Neural crest cell (in vitro differentiated cells): ENCODE data around the gene LRRTM2. TPM values are rescaled to one million over a fixed set of nuclear protein-coding genes. Genes with fewer than 3 reads are reported as not detected.
A peak's percentile ranks its signal among the peaks of the same experiment; 100 is the strongest.
"Not testable (repeated sequence)": the region's sequence is repeated elsewhere in the genome, so short reads cannot be mapped to it uniquely, and the experiment has no call there.

Source experiments
- DNase-seq: peaks from one replicate; pipeline ENCODE4 v3.0.0; 2021; ENCODE audit warnings: low read depth, mixed read lengths, low spot score
- H3K27ac Mint-ChIP-seq: one replicate; pipeline ENCODE4 v1.8.0; 2021; ENCODE audit warnings: mild to moderate bottlenecking, mixed read lengths; ENCODE audit not compliant: unreplicated experiment
- H3K27me3 Mint-ChIP-seq: 2 replicates; pipeline ENCODE4 v1.8.0; 2021; ENCODE audit warnings: low read depth, mild to moderate bottlenecking, mixed read lengths
- H3K36me3 Mint-ChIP-seq: 2 replicates; pipeline ENCODE4 v1.8.0; 2021; ENCODE audit warnings: low read depth, mild to moderate bottlenecking, mixed read lengths
- H3K4me1 Mint-ChIP-seq: 2 replicates; pipeline ENCODE4 v1.8.0; 2021; ENCODE audit warnings: mixed read lengths
- H3K4me3 Mint-ChIP-seq: one replicate; pipeline ENCODE4 v1.8.0; 2021; ENCODE audit warnings: mild to moderate bottlenecking, mixed read lengths
- H3K9me3 Mint-ChIP-seq: 2 replicates; pipeline ENCODE4 v1.8.0; 2021; ENCODE audit warnings: mixed read lengths
- long read RNA-seq: library from polyadenylated mRNA; unstranded; transcript quantifications from one replicate; pipeline ENCODE4 v2.0.0, GENCODE V29; 2020
- total RNA-seq: library from RNA; stranded (reverse); gene quantifications from 2 replicates; pipeline ENCODE4 v1.2.1, GENCODE V29; 2021
- TF ChIP-seq, protein P1 (sequence below): fragments of 200-600 bp; sonication (generic); conservative IDR thresholded peaks from 2 replicates; pipeline ENCODE4 v1.5.0; 2021; ENCODE audit warnings: antibody characterized with exemption, mild to moderate bottlenecking

Gene LRRTM2, protein sequence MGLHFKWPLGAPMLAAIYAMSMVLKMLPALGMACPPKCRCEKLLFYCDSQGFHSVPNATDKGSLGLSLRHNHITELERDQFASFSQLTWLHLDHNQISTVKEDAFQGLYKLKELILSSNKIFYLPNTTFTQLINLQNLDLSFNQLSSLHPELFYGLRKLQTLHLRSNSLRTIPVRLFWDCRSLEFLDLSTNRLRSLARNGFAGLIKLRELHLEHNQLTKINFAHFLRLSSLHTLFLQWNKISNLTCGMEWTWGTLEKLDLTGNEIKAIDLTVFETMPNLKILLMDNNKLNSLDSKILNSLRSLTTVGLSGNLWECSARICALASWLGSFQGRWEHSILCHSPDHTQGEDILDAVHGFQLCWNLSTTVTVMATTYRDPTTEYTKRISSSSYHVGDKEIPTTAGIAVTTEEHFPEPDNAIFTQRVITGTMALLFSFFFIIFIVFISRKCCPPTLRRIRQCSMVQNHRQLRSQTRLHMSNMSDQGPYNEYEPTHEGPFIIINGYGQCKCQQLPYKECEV
- 0.84 and 1.3 TPM in 2 replicates for total RNA-seq
- long read RNA-seq, full-length matches to known transcripts = 1 of 1 reads
- long read RNA-seq, partial matches to known transcripts = 0 of 1 reads
- long read RNA-seq, other reads (novel, unspliced or antisense) = 0 of 1 reads

DNA sequence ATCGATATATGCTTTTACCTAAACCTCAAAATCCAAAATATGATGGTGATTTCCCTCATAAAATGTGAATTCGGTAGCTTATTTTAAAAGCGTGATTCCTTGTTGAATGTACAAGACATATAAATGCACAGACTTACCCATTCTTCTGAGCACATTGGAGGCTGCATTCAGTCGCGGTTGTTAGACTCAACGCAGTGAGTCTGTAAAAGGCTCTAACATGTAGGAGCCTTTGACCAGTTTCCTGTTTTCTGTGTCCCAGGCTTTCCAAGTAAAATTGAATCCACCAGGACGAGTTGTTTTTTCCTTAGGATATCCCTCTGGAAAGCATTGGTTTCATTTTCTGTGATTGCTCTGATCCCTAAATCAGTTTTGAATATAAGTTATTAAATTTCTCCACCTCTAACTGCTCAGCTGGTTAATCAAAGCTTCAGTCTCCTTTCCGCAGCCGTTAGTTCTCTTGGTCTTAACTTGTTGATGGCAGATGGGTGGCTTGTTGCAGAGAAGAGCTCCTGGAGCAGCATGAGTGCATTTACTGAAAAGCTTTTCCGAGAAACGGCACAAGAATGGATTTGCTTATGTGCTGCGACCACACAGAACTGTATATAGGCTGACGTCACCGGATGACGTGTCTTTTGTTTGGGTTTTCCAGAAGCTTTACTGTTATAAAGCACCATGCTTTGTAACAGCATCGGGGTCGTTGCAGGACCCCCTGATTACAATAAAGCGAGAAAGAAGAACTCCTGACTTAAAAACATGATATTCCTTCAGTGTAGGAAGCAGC, at the start of gene LRRTM2:
TSS of gene LRRTM2 (minus strand) at position 565 of the 781 bp plus-strand sequence. CDS start at position 141, 424 bp downstream.
- TF ChIP-seq, protein P1, sequence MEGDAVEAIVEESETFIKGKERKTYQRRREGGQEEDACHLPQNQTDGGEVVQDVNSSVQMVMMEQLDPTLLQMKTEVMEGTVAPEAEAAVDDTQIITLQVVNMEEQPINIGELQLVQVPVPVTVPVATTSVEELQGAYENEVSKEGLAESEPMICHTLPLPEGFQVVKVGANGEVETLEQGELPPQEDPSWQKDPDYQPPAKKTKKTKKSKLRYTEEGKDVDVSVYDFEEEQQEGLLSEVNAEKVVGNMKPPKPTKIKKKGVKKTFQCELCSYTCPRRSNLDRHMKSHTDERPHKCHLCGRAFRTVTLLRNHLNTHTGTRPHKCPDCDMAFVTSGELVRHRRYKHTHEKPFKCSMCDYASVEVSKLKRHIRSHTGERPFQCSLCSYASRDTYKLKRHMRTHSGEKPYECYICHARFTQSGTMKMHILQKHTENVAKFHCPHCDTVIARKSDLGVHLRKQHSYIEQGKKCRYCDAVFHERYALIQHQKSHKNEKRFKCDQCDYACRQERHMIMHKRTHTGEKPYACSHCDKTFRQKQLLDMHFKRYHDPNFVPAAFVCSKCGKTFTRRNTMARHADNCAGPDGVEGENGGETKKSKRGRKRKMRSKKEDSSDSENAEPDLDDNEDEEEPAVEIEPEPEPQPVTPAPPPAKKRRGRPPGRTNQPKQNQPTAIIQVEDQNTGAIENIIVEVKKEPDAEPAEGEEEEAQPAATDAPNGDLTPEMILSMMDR = no peak
- peak within 1 kb of the TSS; percentile 81 for H3K4me3 Mint-ChIP-seq
- H3K9me3 Mint-ChIP-seq = no peaks in the 10 kb centered on the region
- no peaks in the 10 kb centered on the region for H3K27me3 Mint-ChIP-seq
- peaks cover 66% of the 10 kb centered on the region for H3K4me1 Mint-ChIP-seq
- DNase-seq = peak; percentile 28
- no peaks in the 10 kb centered on the region for H3K36me3 Mint-ChIP-seq
- H3K27ac Mint-ChIP-seq = peak within 1 kb of the TSS; percentile 92

DNA sequence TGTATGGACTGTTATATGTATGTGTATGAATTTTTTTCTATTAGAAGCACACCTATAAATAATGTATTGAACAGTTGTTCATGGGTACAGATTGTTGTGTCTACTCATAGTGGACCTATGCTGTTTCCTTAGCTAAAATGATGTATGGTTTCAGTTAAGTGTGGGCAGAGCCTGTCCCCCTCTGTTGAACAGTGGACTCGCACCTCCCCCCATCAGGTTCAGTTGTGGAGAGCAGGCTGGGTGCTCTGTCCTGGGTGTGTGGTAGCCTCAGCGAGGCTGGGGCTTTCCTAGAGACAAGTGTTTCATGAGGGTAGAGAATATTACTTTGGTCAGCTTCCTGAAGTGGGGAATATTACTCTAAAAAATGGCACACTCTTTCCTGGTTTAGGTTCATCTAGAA, 47.4 kb upstream of the LRRTM2 start:
- H3K36me3 Mint-ChIP-seq = peaks cover 23% of the 10 kb centered on the region
- no peak for DNase-seq
- no peak overlapping the region for H3K27ac Mint-ChIP-seq
- peaks cover 5% of the 10 kb centered on the region for H3K4me1 Mint-ChIP-seq
- H3K4me3 Mint-ChIP-seq = no peak overlapping the region
- H3K9me3 Mint-ChIP-seq = no peaks in the 10 kb centered on the region
- TF ChIP-seq, protein P1 = no peak
- H3K27me3 Mint-ChIP-seq = no peaks in the 10 kb centered on the region

DNA sequence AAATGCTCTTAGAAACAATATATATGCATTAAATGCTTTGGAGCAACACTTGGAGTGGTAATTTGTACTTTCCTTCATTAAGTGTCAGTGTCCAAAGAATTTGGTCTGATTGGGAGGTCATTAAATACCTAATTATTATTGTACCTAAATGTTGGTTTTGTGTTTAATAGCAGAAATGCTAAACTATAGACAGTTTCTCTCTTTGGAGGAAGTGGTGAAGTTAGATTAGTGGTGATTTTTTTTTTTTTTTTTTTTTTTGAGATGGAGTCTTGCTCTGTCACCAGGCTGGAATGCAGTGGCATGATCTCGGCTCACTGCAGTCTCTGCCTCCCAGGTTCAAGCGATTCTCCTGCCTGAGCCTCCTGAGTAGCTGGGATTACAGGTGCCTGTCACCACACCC, 46.2 kb upstream of the LRRTM2 start:
- H3K4me3 Mint-ChIP-seq, H3K9me3 Mint-ChIP-seq, H3K27me3 Mint-ChIP-seq, H3K27ac Mint-ChIP-seq, H3K4me1 Mint-ChIP-seq, DNase-seq: not testable (repeated sequence)
- H3K36me3 Mint-ChIP-seq = peaks cover 12% of the 10 kb centered on the region

DNA sequence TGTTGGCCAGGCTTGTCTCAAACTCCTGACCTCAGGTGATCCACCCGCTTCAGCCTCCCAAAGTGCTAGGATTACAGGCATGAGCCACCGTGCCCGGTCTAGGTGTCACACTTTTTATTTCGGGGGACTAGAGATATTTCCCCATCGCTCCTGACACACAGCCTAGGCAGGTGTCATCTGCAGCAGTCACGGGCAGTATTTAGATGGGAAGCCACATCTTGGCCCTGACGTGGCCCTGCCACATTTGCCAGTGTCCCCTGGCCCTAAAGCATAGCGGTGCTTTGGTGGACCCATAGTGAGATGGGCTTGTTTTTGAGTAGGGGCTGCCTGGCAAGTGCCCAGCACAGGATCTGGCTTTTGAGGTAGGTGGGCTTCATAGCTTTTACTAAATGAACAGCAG, 45.0 kb upstream of the LRRTM2 start:
- TF ChIP-seq, protein P1 = no peak
- Mint-ChIP-seq H3K4me3 (no peak overlapping the region), H3K27ac (no peak overlapping the region), H3K27me3 (no peaks in the 10 kb centered on the region), H3K36me3 (peaks cover 3% of the 10 kb centered on the region), H3K4me1 (no peaks in the 10 kb centered on the region), H3K9me3 (no peaks in the 10 kb centered on the region)
- no peak for DNase-seq

DNA sequence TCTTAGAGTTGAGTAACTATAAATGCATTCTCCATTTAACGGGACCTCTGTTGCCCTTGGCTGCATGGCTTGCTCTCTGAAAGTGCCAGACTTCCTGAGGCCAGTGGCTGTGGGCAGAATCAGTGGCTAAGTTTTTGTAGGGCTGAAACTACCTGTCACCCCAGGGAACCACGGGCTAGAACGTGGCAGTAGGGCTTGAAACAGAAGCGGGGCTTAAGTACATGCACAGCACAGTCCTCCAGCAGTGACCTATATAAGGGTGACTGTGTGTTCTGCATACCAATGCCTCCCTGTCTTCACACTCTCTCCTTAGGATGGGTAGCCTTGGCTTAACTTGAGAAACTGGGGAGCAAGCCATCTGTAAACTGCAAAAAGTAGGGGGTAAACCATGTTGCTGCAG, 43.6 kb upstream of the LRRTM2 start:
- TF ChIP-seq, protein P1 = no peak
- H3K27ac Mint-ChIP-seq = no peak overlapping the region
- no peaks in the 10 kb centered on the region for H3K27me3 Mint-ChIP-seq
- no peaks in the 10 kb centered on the region for H3K4me1 Mint-ChIP-seq
- peaks cover 4% of the 10 kb centered on the region for H3K36me3 Mint-ChIP-seq
- H3K9me3 Mint-ChIP-seq = no peaks in the 10 kb centered on the region
- H3K4me3 Mint-ChIP-seq = no peak overlapping the region
- no peak for DNase-seq
